NOMO-1 (cell line): ENCODE data around the gene ZNF106.

ENCODE experiments used
- DNase-seq, 2 experiments: peaks; one replicate each; lab custom pipeline; 2025; ENCODE audit not compliant: unreplicated experiment in 2 of 2; lab: John Stamatoyannopoulos, UW

ZNF106 gene

GRCh38 chr15:42490671-42491538 is at the start of gene ZNF106:
ZNF106 (minus strand) TSS chr15:42491141; CDS start chr15:42472289, 18,852 bp downstream.
- DNase-seq: peak; percentile 86 to 92

GRCh38 chr15:42533246-42533645 is 42.3 kb upstream of the ZNF106 start:
- DNase-seq: no peak

GRCh38 chr15:42528970-42529369 is 38.0 kb upstream of the ZNF106 start:
- DNase-seq: no peak

GRCh38 chr15:42523331-42523730 is 32.4 kb upstream of the ZNF106 start:
- no peak for DNase-seq

GRCh38 chr15:42511007-42511391 is 20.1 kb upstream of the ZNF106 start:
- DNase-seq: peak in 1 of 2 experiments; percentile 79

- no peak for DNase-seq
Observed at GRCh38 chr15:42510258-42511006, 19.5 kb upstream of the ZNF106 start.

- no peak for DNase-seq
Observed at GRCh38 chr15:42508263-42508690, 17.3 kb upstream of the ZNF106 start.

- no peak for DNase-seq
Observed at GRCh38 chr15:42507514-42507913, 16.6 kb upstream of the ZNF106 start.

- DNase-seq: no peak
Observed at GRCh38 chr15:42504631-42505030, 13.7 kb upstream of the ZNF106 start.

GRCh38 chr15:42503825-42504224 is 12.9 kb upstream of the ZNF106 start:
- peak in 1 of 2 experiments; percentile 18 for DNase-seq

GRCh38 chr15:42502477-42502876 is 11.5 kb upstream of the ZNF106 start:
- no peak for DNase-seq

GRCh38 chr15:42499858-42500609 is 9.1 kb upstream of the ZNF106 start:
- no peak for DNase-seq

GRCh38 chr15:42498212-42499068 is 7.5 kb upstream of the ZNF106 start:
- no peak for DNase-seq

- peak; percentile 86 to 87 for DNase-seq
Observed at GRCh38 chr15:42495361-42496212, 4.6 kb upstream of the ZNF106 start, which contains the start of gene SNAP23. SNAP23 (plus strand) TSS chr15:42495634; CDS start chr15:42511847, 16,213 bp downstream.

GRCh38 chr15:42494998-42495360 is 4.0 kb upstream of the ZNF106 start:
- no peak for DNase-seq

- DNase-seq: peak in 1 of 2 experiments; percentile 65
Observed at GRCh38 chr15:42493679-42494078, 2.7 kb upstream of the ZNF106 start.

- no peak for DNase-seq
Observed at GRCh38 chr15:42491539-42492225, 741 bp upstream of the ZNF106 start.

GRCh38 chr15:42490291-42490670 is 660 bp downstream of the ZNF106 start:
- DNase-seq: peak in 1 of 2 experiments; percentile 72

GRCh38 chr15:42483677-42484076 is 7.3 kb downstream of the ZNF106 start:
- DNase-seq: no peak
